ACC112 (cell line): Measurements from ENCODE around the gene ABCB8.

ENCODE experiments used
- H2AFZ ChIP-seq: fragments of 200-600 bp; sonication (generic); one replicate; pipeline ENCODE4 v1.6.0; 2017; ENCODE audit warnings: antibody characterized with exemption, low read length; ENCODE audit not compliant: unreplicated experiment
- H3K27ac ChIP-seq: fragments of 200-600 bp; sonication (generic); 2 replicates; pipeline ENCODE4 v1.5.1; 2014; ENCODE audit warnings: low read depth, mild to moderate bottlenecking, antibody characterized with exemption, low read length, moderate library complexity
- H3K27me3 ChIP-seq: fragments of 200-600 bp; sonication (generic); 2 replicates; pipeline ENCODE4 v1.6.1; 2014; ENCODE audit warnings: mild to moderate bottlenecking, antibody characterized with exemption, low read length, moderate library complexity, mixed read lengths; ENCODE audit not compliant: insufficient read depth
- H3K36me3 ChIP-seq: fragments of 200-600 bp; sonication (generic); 2 replicates; pipeline ENCODE4 v1.6.1; 2016; ENCODE audit warnings: mild to moderate bottlenecking, antibody characterized with exemption, low read length, moderate library complexity, mixed read lengths; ENCODE audit not compliant: insufficient read depth
- H3K4me1 ChIP-seq: fragments of 200-600 bp; sonication (generic); one replicate; pipeline ENCODE4 v1.6.1; 2016; ENCODE audit warnings: low read length, mixed read lengths; ENCODE audit not compliant: insufficient read depth, unreplicated experiment, control insufficient read depth
- H3K4me3 ChIP-seq: fragments of 200-600 bp; sonication (generic); 2 replicates; pipeline ENCODE4 v1.5.1; 2014; ENCODE audit warnings: mild to moderate bottlenecking, low read depth, low read length
- H3K79me2 ChIP-seq: fragments of 200-600 bp; sonication (generic); one replicate; pipeline ENCODE4 v1.6.0; 2016; ENCODE audit warnings: low read length; ENCODE audit not compliant: control insufficient read depth, unreplicated experiment, insufficient read depth

Gene ABCB8

GRCh38 chr7:151064993-151065392, 36.7 kb downstream of the ABCB8 start:
- no peak overlapping the region for H3K4me3 ChIP-seq
- H3K27me3 ChIP-seq, result no peaks in the 10 kb centered on the region
- H3K27ac ChIP-seq, result no peak overlapping the region
- peaks cover 25% of the 10 kb centered on the region for H3K4me1 ChIP-seq
- peaks cover 17% of the 10 kb centered on the region; the same call in 1 of the 2 replicates for H3K36me3 ChIP-seq
- H2AFZ ChIP-seq, result no peak overlapping the region
- H3K79me2 ChIP-seq, result peaks cover 44% of the 10 kb centered on the region

GRCh38 chr7:151065516-151065915, 37.3 kb downstream of the ABCB8 start:
- peaks cover 17% of the 10 kb centered on the region; the same call in 1 of the 2 replicates for H3K36me3 ChIP-seq

GRCh38 chr7:151066273-151066974, 38.2 kb downstream of the ABCB8 start:
- H3K27ac ChIP-seq, result no peak overlapping the region
- H3K36me3 ChIP-seq, result peaks cover 17% of the 10 kb centered on the region; the same call in 1 of the 2 replicates
- H3K27me3 ChIP-seq, result no peaks in the 10 kb centered on the region
- no peak overlapping the region for H2AFZ ChIP-seq
- H3K4me1 ChIP-seq, result peaks cover 18% of the 10 kb centered on the region
- H3K4me3 ChIP-seq, result no peak overlapping the region
- H3K79me2 ChIP-seq, result peaks cover 30% of the 10 kb centered on the region

More at GRCh38 chr7:151065516-151065915, 37.3 kb downstream of the ABCB8 start:
- Histone ChIP-seq H3K27ac (no peak overlapping the region), H3K27me3 (no peaks in the 10 kb centered on the region), H3K4me1 (peaks cover 25% of the 10 kb centered on the region), H2AFZ (no peak overlapping the region), H3K4me3 (no peak overlapping the region), H3K79me2 (peaks cover 39% of the 10 kb centered on the region)

GRCh38 chr7:151068069-151068773, 40.0 kb downstream of the ABCB8 start:
- Histone ChIP-seq H3K36me3 (peaks cover 21% of the 10 kb centered on the region; the same call in 1 of the 2 replicates), H3K27ac (no peak overlapping the region), H2AFZ (no peak overlapping the region), H3K79me2 (peaks cover 20% of the 10 kb centered on the region), H3K4me3 (no peak overlapping the region), H3K27me3 (no peaks in the 10 kb centered on the region), H3K4me1 (peaks cover 3% of the 10 kb centered on the region)

GRCh38 chr7:151069841-151070573, 41.8 kb downstream of the ABCB8 start:
- Histone ChIP-seq H3K27me3 (no peaks in the 10 kb centered on the region), H2AFZ (no peak overlapping the region), H3K36me3 (peaks cover 17% of the 10 kb centered on the region; the same call in 1 of the 2 replicates), H3K4me1 (no peaks in the 10 kb centered on the region), H3K27ac (no peak overlapping the region), H3K79me2 (peaks cover 10% of the 10 kb centered on the region), H3K4me3 (no peak overlapping the region)

GRCh38 chr7:151070574-151070960, 42.3 kb downstream of the ABCB8 start:
- H3K27ac ChIP-seq, result no peak overlapping the region
- peaks cover 11% of the 10 kb centered on the region; the same call in 1 of the 2 replicates for H3K36me3 ChIP-seq
- H2AFZ ChIP-seq, result no peak overlapping the region
- no peaks in the 10 kb centered on the region for H3K4me1 ChIP-seq
- H3K4me3 ChIP-seq, result no peak overlapping the region
- H3K27me3 ChIP-seq, result no peaks in the 10 kb centered on the region
- peaks cover 4% of the 10 kb centered on the region for H3K79me2 ChIP-seq

- H2AFZ ChIP-seq, result no peak overlapping the region
- no peak overlapping the region for H3K27ac ChIP-seq
Measured at GRCh38 chr7:151071032-151071866, 43.0 kb downstream of the ABCB8 start.

GRCh38 chr7:151073990-151074389, 45.7 kb downstream of the ABCB8 start:
- Histone ChIP-seq H2AFZ (no peak overlapping the region), H3K79me2 (peaks cover 7% of the 10 kb centered on the region), H3K4me3 (no peak overlapping the region), H3K27ac (no peak overlapping the region), H3K36me3 (0 out of 2 replicates have a peak, but pooled peaks cover 4% of the 10 kb centered on the region), H3K4me1 (peaks cover 13% of the 10 kb centered on the region), H3K27me3 (no peaks in the 10 kb centered on the region)

More at GRCh38 chr7:151071032-151071866, 43.0 kb downstream of the ABCB8 start:
- no peaks in the 10 kb centered on the region for H3K27me3 ChIP-seq
- H3K4me3 ChIP-seq, result no peak overlapping the region
- no peaks in the 10 kb centered on the region for H3K79me2 ChIP-seq
- H3K36me3 ChIP-seq, result peaks cover 11% of the 10 kb centered on the region; the same call in 1 of the 2 replicates
- no peaks in the 10 kb centered on the region for H3K4me1 ChIP-seq

- Histone ChIP-seq H2AFZ (no peak overlapping the region), H3K36me3 (0 out of 2 replicates have a peak, but pooled peaks cover 4% of the 10 kb centered on the region), H3K27ac (no peak overlapping the region), H3K27me3 (no peaks in the 10 kb centered on the region), H3K79me2 (peaks cover 15% of the 10 kb centered on the region), H3K4me3 (no peak overlapping the region), H3K4me1 (peaks cover 22% of the 10 kb centered on the region)
Measured at GRCh38 chr7:151074817-151075661, 46.8 kb downstream of the ABCB8 start.
